ENCODE data around the gene TUSC2.

TUSC2 gene

DNA sequence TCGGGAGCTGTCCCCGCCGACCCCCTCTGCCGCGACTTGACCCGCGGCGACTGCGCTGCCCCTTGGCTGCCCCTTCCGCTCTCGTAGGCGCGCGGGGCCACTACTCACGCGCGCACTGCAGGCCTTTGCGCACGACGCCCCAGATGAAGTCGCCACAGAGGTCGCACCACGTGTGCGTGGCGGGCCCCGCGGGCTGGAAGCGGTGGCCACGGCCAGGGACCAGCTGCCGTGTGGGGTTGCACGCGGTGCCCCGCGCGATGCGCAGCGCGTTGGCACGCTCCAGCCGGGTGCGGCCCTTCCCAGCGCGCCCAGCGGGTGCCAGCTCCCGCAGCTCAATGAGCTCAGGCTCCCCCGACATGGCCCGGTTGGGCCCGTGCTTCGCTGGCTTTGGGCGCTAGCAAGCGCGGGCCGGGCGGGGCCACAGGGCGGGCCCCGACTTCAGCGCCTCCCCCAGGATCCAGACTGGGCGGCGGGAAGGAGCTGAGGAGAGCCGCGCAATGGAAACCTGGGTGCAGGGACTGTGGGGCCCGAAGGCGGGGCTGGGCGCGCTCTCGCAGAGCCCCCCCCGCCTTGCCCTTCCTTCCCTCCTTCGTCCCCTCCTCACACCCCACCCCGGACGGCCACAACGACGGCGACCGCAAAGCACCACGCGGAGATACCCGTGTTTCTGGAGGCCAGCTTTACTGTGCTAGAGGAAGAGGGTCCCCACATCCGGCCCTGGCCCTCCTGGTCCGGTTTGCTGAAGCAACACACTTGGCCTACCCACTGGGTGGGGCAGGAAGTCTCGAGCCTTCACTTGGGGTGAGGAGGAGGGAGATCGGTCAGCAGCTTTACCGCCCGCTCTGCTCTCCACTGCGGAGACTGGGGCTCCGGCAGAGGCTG lies 12.7 kb upstream of the TUSC2 start, which contains the start of gene RASSF1:
Gene RASSF1, minus strand, starts transcription at position 389 of the 882 bp plus-strand sequence. Its CDS starts 31 bp downstream, at position 358.
- Histone ChIP-seq H4K20me1 (ENCODE audit: low read depth, low read length) (no peaks in the 10 kb centered on the region; the same call in 1 of the 2 replicates), H3K79me2 (ENCODE audit: insufficient read depth, low read length) (peaks cover 15% of the 10 kb centered on the region), H3F3A (ENCODE audit: insufficient read depth) (peaks cover 12% of the 10 kb centered on the region; the same call in 1 of the 2 replicates), H3K9ac (ENCODE audit: low read length) (no peak within 1 kb of the TSS), H2AFZ (ENCODE audit: low read depth, low read length, severe bottlenecking) (no peak within 1 kb of the TSS), H3K36me3 (ENCODE audit: low read length) (no peaks in the 10 kb centered on the region), H3K9me2 (replicated peaks; ENCODE audit: insufficient read depth, low read length) (no peaks in the 10 kb centered on the region), H3K27me3 (ENCODE audit: low read length) (no peaks in the 10 kb centered on the region), H3K27ac (ENCODE audit: low read depth, low read length) (no peak within 1 kb of the TSS), H3K4me3 (ENCODE audit: insufficient read depth, low read length, poor library complexity, severe bottlenecking) (no peak within 1 kb of the TSS), H3K4me2 (ENCODE audit: low read depth, low read length, poor library complexity, severe bottlenecking) (no peak within 1 kb of the TSS), H3K9me3 (ENCODE audit: insufficient read depth, low read length) (no peaks in the 10 kb centered on the region)
- TF ChIP-seq, protein P1, sequence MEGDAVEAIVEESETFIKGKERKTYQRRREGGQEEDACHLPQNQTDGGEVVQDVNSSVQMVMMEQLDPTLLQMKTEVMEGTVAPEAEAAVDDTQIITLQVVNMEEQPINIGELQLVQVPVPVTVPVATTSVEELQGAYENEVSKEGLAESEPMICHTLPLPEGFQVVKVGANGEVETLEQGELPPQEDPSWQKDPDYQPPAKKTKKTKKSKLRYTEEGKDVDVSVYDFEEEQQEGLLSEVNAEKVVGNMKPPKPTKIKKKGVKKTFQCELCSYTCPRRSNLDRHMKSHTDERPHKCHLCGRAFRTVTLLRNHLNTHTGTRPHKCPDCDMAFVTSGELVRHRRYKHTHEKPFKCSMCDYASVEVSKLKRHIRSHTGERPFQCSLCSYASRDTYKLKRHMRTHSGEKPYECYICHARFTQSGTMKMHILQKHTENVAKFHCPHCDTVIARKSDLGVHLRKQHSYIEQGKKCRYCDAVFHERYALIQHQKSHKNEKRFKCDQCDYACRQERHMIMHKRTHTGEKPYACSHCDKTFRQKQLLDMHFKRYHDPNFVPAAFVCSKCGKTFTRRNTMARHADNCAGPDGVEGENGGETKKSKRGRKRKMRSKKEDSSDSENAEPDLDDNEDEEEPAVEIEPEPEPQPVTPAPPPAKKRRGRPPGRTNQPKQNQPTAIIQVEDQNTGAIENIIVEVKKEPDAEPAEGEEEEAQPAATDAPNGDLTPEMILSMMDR (IDR thresholded peaks at IDR 0.05; ENCODE audit: insufficient read depth, low read length, poor library complexity, severe bottlenecking) = no peak
- TF ChIP-seq EZH2phosphoT487 (conservative IDR thresholded peaks at IDR 0.05; ENCODE audit: low read length) = no peak

GRCh38 chr3:50340147-50340447 lies 12.1 kb upstream of the TUSC2 start:
- Histone ChIP-seq H2AFZ (ENCODE audit: low read depth, low read length, severe bottlenecking) (no peak overlapping the region), H3K4me3 (ENCODE audit: insufficient read depth, low read length, poor library complexity, severe bottlenecking) (no peak overlapping the region), H3K9me3 (ENCODE audit: insufficient read depth, low read length) (no peaks in the 10 kb centered on the region), H3F3A (ENCODE audit: insufficient read depth) (peaks cover 12% of the 10 kb centered on the region; the same call in 1 of the 2 replicates), H4K20me1 (ENCODE audit: low read depth, low read length) (no peaks in the 10 kb centered on the region; the same call in 1 of the 2 replicates), H3K9ac (ENCODE audit: low read length) (no peak overlapping the region), H3K79me2 (ENCODE audit: insufficient read depth, low read length) (peaks cover 21% of the 10 kb centered on the region), H3K36me3 (ENCODE audit: low read length) (no peaks in the 10 kb centered on the region), H3K27ac (ENCODE audit: low read depth, low read length) (no peak overlapping the region), H3K9me2 (replicated peaks; ENCODE audit: insufficient read depth, low read length) (no peaks in the 10 kb centered on the region), H3K27me3 (ENCODE audit: low read length) (no peaks in the 10 kb centered on the region), H3K4me2 (ENCODE audit: low read depth, low read length, poor library complexity, severe bottlenecking) (no peak overlapping the region)
- no peak for TF ChIP-seq EZH2phosphoT487 (conservative IDR thresholded peaks at IDR 0.05; ENCODE audit: low read length)
- TF ChIP-seq, protein P1 (IDR thresholded peaks at IDR 0.05; ENCODE audit: insufficient read depth, low read length, poor library complexity, severe bottlenecking) = no peak

GRCh38 chr3:50339485-50340146 lies 11.6 kb upstream of the TUSC2 start:
- Histone ChIP-seq H3K9ac (ENCODE audit: low read length) (no peak overlapping the region), H3F3A (ENCODE audit: insufficient read depth) (peaks cover 12% of the 10 kb centered on the region; the same call in 1 of the 2 replicates), H3K4me2 (ENCODE audit: low read depth, low read length, poor library complexity, severe bottlenecking) (no peak overlapping the region), H2AFZ (ENCODE audit: low read depth, low read length, severe bottlenecking) (no peak overlapping the region), H4K20me1 (ENCODE audit: low read depth, low read length) (no peaks in the 10 kb centered on the region; the same call in 1 of the 2 replicates), H3K79me2 (ENCODE audit: insufficient read depth, low read length) (peaks cover 25% of the 10 kb centered on the region), H3K9me2 (replicated peaks; ENCODE audit: insufficient read depth, low read length) (no peaks in the 10 kb centered on the region), H3K27ac (ENCODE audit: low read depth, low read length) (no peak overlapping the region), H3K4me3 (ENCODE audit: insufficient read depth, low read length, poor library complexity, severe bottlenecking) (no peak overlapping the region), H3K9me3 (ENCODE audit: insufficient read depth, low read length) (no peaks in the 10 kb centered on the region), H3K36me3 (ENCODE audit: low read length) (no peaks in the 10 kb centered on the region), H3K27me3 (ENCODE audit: low read length) (no peaks in the 10 kb centered on the region)
- no peak for TF ChIP-seq EZH2phosphoT487 (conservative IDR thresholded peaks at IDR 0.05; ENCODE audit: low read length)
- TF ChIP-seq, protein P1 (IDR thresholded peaks at IDR 0.05; ENCODE audit: insufficient read depth, low read length, poor library complexity, severe bottlenecking) = no peak

All from SU-DHL-6 (cell line).